ENCODE measurements around the gene SLC12A9. TPM values are rescaled to one million over a fixed set of nuclear protein-coding genes. Genes with fewer than 3 reads are reported as not detected.

SLC12A9 gene
- total and polyA plus RNA-seq, 2 of the 8 experiments (the other 6 are each of a cell fraction or from before 2014, with no cell fraction given): 31.4 to 40.1 TPM

DNA sequence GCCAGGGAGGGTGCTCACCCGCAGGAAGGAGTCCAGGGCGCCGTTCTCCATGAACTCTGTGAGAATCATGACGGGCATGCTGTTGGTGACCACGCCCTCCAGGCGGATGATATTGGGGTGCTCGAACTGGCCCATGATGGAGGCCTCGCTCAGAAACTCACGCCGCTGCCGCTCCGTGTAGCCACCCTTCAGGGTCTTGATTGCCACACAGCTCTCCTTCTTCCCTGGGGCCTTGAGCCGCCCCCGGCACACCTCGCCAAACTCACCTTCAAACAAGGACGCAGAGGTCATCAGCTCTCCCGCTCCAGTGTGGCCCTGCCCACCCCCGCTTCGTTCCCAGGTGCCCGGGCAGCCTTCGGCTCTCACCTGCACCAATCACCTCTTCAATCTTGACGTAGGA lies 39.8 kb upstream of the SLC12A9 start:
- Histone ChIP-seq H3K9me3 (ENCODE audit: insufficient read depth in 2 of 2, low read depth in 1 of 2, low read length in 1 of 2) (no peaks in the 10 kb centered on the region), H3K56ac (replicated peaks; ENCODE audit: insufficient read length, low read depth, low read length) (no peak overlapping the region), H3K23me2 (ENCODE audit: low read depth, low read length) (no peaks in the 10 kb centered on the region), H3K4me2 (ENCODE audit: insufficient read depth in 1 of 2, low read depth in 2 of 2, low read length in 2 of 2) (no peak overlapping the region), H3K36me3 (ENCODE audit: control insufficient read depth in 2 of 4, insufficient read depth in 4 of 4, low read length in 3 of 4) (peaks cover 39 to 95% (median 69%) of the 10 kb centered on the region in 4 experiments), H2BK12ac (ENCODE audit: low read depth, low read length) (no peak overlapping the region), H3K14ac (ENCODE audit: insufficient read length) (no peak overlapping the region), H2AK5ac (ENCODE audit: low read depth, low read length) (no peak overlapping the region), H3K18ac (ENCODE audit: extremely low read depth, low read length) (no peak overlapping the region), H3K4ac (replicated peaks; ENCODE audit: insufficient read length, low read depth, low read length) (no peak overlapping the region), H3K79me1 (ENCODE audit: low read depth, low read length) (peaks cover 2% of the 10 kb centered on the region), H3K4me3 (ENCODE audit: extremely low read depth in 1 of 4, insufficient read depth in 2 of 4, low read depth in 3 of 4, low read length in 4 of 4) (no peak overlapping the region), H4K91ac (replicated peaks; ENCODE audit: insufficient read length, low read length) (no peak overlapping the region), H3K9ac (replicated peaks in 1 of 4; ENCODE audit: extremely low read depth in 1 of 4, low read depth in 3 of 4, low read length in 3 of 4) (no peak overlapping the region), H3K27me3 (replicated peaks in 1 of 4; ENCODE audit: control insufficient read depth in 3 of 4, extremely low read depth in 1 of 4, insufficient read depth in 3 of 4, low read length in 3 of 4) (no peaks in the 10 kb centered on the region), H4K20me1 (replicated peaks in 1 of 2; ENCODE audit: control insufficient read depth in 1 of 2, insufficient read depth in 2 of 2, low read length in 2 of 2) (peaks cover 8 to 11% of the 10 kb centered on the region in 2 experiments), H2AFZ (ENCODE audit: low read length) (no peak overlapping the region), H4K8ac (ENCODE audit: extremely low read depth, insufficient read depth, low read length) (no peak overlapping the region; the same call in 1 of the 2 replicates), H3K23ac (ENCODE audit: insufficient read length) (no peak overlapping the region), H3K27ac (ENCODE audit: low read depth, low read length) (no peak overlapping the region; the same call in 1 of the 2 replicates), H2BK120ac (replicated peaks; ENCODE audit: low read depth, low read length) (no peak overlapping the region), H2BK15ac (ENCODE audit: low read length) (no peak overlapping the region), H3K4me1 (replicated peaks in 1 of 4; ENCODE audit: control insufficient read depth in 3 of 4, insufficient read depth in 4 of 4, low read length in 3 of 4) (no peaks in the 10 kb centered on the region), H3K79me2 (ENCODE audit: control insufficient read depth in 1 of 2, insufficient read depth in 2 of 2, low read length in 2 of 2) (no peaks in the 10 kb centered on the region), H2BK20ac (ENCODE audit: low read length) (no peak overlapping the region), H2BK5ac (ENCODE audit: low read depth, low read length) (no peak overlapping the region), H4K5ac (ENCODE audit: insufficient read length, low read depth, low read length) (no peak overlapping the region)
- 96% methylated on average over 22 of the region's 22 CpGs; no CpG with 5 or more reads in 1 of the 2 experiments for WGBS, 2 experiments (ENCODE audit: extremely low coverage in 1 of 2, insufficient coverage in 1 of 2, insufficient read length in 1 of 2, insufficient replicate concordance in 2 of 2, low coverage in 1 of 2, low lambda C conversion rate in 2 of 2, missing lambda C conversion rate in 1 of 2)
- TF ChIP-seq NRF1 (IDR thresholded peaks at IDR 0.05; ENCODE audit: low read depth, low read length) (no peak), JUN (IDR thresholded peaks at IDR 0.05; ENCODE audit: low read depth, low read length) (no peak), ASH2L (IDR thresholded peaks at IDR 0.05; ENCODE audit: low read length) (no peak)
- ChIA-PET CTCF (ENCODE audit: partially characterized antibody) (interaction anchor here (0.8 to 8.7 kb wide), 5 partner anchors 10 to 40 kb away, joined by 3 to 117 read pairs (median 4); partner anchors contain the start of gene SLC12A9), POLR2A (ENCODE audit: partially characterized antibody) (interaction anchor here (0.6 to 10.3 kb wide), 4 partner anchors 10 to 138 kb away, joined by 3 to 124 read pairs (median 6); partner anchors contain the start of gene EPHB4)
- FAIRE-seq (no peak), DNase-seq (ENCODE audit: low read depth in 1 of 2, low spot score in 2 of 2) (no peak)
